ENCODE data around the gene ANTXR2.
"Not testable (repeated sequence)": the region's sequence is repeated elsewhere in the genome, so short reads cannot be mapped to it uniquely, and the experiment has no call there.

Gene ANTXR2

DNA sequence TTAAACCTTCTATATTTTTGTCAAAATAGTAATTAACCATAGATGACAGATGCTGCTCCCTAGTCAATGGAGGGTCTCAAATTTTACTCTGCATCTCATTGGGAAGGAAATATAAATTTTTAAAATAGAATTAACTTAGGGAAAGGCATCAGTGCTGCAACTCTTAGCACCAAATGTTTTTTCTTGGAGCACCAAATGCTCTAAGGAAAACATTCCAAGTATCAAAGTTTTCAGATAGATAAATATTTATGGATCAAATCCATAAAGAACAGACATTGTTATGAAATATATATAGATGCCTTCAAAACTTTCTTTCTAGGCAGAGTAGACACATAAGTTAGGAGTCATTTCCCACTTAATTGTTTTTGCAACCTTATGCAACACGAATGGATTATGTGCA, 168.7 kb downstream of the ANTXR2 start:
- no peak for DNase-seq

DNA sequence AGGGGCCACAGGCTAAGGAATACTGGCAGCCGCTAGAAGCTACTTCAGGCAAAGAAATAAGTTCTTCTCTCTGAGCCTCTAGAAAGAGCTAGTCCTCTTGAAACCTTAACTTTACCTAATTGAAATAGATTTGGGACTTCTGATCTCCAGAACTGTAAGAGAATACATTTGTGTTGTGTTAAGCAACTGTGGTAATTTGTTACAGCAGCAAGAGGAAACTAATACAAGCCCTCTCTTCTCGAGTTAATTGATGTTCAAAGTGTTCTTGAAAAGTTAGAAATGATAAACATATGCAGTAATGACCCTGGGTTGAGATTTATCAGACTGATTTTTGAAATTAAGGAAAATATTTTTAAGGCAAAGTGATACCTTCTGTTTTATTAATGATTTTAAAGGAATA, 172.8 kb downstream of the ANTXR2 start:
- DNase-seq, result no peak

DNA sequence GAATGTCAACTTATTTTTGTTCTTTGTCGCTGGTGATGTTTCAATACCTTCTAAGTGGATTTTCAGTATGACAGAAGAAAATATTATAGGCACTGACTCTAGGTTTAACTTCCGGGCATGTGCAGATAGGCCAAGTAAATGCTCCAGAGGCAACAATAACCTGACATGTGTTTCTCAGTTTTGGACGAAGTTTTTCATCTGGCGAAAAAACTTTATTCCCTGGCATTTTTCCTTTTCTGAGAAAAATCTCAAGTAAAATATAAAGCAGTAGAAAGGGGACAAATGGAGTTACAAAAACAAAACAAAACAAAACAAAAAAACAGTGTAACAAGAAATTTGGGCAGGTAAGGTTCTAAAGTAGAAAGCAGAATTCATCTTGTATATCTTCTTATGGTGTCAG, 173.5 kb downstream of the ANTXR2 start:
- no peak for DNase-seq

DNA sequence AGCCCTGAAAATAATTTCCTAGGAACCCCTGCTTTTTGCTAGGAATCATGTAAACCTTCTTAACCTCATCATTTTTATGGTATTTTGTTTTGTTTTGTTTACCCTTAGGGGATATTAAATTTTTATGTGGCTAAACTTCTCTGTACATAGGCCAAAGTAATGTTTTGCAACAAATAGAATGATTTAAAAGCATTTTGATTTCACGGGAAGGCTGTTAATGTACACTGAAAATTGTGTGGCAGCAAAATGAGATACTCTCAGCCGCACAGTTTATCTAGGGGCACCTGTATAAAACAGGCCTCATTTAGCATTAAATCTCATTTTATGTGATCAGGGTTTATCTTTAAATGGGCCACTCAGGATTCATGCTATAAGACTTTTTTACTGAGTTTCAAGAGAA, 175.0 kb downstream of the ANTXR2 start:
- no peak for DNase-seq

DNA sequence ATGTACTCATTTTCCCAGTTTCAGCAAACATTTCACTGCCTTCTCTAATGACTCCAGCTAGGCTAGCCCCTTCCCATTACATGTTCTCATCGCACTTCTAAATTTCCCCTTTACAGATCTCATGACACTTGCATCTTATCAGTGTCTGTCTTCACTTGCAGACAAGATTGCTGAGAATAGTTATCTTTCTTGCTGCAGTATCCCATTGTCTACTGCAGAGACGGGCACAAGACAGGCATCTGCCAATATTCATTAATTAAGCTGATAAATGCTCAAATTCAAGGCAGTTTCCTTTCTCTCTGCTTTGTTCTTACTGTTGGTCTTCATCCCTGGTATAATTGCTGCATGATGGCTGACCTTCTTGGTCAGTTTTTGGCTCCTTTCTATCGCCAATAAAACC, 175.9 kb downstream of the ANTXR2 start:
- no peak for DNase-seq

DNA sequence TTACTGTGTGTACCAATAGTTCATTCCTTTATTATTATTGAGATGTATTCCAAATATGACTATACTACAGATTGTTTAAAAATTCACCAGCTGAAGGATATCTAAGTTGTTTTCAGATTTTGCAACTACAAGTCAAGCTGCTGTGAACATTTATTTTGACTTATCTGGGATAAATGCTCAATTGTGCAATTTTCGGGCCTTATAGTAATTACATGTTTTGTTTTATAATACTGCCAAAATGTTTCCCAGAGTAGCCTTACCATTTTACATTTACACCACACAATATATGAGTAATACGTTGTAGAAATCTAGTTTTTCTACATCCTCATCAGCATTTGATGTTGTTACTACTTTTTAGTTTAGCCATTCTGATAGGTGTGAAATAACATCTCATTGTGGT, 179.6 kb downstream of the ANTXR2 start:
- DNase-seq, result no peak

DNA sequence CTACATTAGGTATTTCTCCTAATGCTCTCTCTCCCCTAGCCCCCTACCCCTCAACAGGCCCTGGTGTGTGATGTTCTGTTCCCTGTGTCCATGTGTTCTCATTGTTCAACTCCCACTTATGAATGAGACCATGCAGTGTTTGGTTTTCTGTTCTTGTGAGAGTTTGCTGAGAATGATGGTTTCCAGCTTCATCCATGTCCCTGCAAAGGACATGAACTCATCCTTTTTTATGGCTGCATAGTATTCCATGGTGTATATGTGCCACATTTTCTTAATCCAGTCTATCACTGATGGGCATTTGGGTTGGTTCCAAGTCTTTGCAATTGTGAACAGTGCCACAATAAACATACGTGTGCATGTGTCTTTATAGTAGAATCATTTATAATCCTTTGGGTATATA, 184.0 kb downstream of the ANTXR2 start:
- not testable (repeated sequence) for DNase-seq

DNA sequence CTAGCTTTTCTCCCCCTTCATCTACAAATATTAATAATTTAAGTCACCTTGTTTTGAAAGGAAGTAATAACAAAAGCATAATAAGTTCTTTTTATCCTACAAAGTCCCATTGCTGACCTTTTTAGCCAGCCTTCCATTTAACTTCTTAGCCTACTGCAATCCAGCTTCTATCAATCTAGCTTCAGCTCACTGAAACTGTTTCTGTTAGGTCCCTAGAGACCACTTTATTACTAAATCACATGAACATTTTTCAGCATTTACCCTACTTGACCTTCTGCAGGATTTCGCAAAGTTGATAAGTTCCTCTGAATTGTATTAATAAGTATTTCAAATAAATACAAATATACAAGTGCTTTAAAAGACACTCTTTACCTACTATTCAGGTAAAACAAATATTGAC, 186.5 kb downstream of the ANTXR2 start:
- no peak for DNase-seq

DNA sequence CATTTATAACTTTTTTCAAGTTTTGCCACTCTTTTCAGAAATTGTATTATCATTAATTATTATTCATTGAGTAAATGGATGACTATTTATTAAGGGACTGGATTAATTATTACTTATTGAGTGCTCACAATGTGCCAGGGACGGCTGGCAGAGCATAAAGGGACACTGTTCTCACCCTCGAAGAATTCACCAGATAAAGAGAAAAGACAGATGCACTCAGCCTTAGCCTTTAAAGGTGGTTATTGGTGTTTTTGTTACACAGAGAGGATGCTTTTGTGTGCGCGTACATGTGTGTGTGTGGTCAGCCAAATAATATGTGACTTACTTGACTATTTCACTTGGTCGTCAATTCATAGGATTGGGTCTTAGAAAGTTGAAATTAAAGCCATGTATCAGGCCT, 187.0 kb downstream of the ANTXR2 start:
- no peak for DNase-seq

DNA sequence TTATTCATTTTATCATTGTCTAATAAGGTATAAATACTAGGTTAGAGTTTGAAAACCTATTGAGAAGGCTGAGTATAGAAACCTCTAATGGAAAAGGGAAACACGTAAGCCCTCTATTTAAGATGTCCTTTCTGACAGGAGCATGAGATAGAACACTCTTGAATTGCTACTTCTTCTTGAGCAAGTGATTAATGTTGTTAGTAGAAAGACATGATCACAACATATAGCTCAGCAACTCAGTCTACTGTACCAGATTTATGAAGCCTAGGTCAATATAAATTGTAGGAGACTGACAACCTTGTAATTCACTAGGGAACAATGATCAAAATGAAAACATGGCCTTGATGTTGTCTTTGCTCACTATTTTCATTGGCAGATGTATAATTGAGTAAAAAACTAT, 189.7 kb downstream of the ANTXR2 start:
- no peak for DNase-seq

DNA sequence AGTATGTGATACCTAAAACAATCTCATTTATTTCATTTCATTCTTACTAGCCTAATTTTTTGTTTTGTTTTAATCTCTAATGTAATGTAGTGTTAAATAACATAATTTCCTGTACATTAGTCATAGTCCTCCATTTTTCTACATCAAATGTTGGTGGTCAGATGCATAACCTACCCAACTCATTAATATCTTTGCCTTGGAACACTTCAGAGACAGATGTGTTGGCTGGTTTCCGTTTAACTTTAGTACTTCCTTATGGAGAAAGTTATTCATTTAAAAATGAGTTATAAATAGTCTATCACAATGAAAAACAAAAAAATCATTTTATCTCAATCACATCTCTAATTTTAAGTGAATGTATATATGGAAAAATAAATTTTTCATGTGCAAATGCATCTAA, 190.2 kb downstream of the ANTXR2 start:
- no peak for DNase-seq

DNA sequence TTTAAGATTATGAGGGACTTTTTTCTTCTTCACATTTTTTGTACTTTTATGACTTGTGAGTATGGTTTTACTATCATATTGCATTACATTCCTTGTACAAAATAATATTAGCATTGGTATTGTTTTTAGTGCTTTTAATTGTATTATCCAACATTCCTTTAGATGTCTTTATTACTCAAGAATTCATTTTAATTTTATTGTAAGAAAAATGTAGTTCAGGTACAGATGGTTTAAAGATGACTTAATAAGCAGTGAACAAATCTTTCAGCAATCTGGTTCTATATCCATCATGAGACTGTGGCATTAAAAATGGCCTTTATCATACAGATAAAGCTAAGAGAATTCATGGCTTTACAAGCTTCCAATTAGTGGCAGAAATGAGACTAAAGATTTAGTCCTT, 191.6 kb downstream of the ANTXR2 start:
- DNase-seq, result no peak

DNA sequence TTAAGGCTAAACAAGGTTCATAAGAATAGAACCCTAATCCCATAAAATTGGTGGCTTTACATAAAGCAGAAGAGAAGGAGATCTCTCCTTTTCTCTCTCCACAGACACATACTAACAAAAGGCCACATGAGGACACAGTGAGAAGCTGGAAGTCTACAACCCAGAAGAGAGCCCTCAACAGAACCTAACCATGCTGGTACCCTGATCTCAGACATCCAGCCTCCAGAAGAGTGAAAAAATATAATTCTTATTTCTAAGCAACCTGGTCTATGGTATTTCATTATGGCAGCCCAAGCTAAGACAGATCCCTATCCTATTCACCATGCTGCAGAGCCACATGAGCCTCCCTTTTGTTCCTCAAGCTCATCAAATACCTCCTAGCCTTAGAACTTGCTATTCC, 195.5 kb downstream of the ANTXR2 start:
- DNase-seq, result no peak

DNA sequence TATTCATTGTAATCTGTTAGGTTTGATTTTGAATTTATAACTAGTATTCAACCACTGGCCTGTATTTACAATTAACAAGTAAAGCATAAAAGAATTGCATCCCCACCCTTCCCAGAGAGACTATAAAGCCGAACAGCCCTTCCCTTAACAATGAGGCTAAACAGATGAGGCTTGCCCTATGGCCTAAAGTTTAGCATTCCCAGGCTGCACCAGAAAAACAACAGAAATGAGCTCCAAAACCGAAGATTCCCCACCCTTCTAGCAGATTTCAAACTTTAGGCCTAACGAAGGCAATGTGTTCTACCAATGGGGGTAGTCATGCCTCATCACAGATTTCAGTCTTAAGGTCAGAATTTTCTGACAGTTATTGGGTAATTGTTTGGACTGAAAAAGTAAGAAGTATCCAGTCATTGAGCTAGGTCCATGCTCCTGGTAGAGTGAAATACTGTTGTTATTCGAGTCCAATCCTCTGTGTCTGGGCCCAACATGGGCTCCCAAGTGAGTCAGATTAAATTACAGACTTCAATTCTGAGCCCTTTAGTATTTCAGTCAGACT, 197.6 kb downstream of the ANTXR2 start:
- no peak for DNase-seq

DNA sequence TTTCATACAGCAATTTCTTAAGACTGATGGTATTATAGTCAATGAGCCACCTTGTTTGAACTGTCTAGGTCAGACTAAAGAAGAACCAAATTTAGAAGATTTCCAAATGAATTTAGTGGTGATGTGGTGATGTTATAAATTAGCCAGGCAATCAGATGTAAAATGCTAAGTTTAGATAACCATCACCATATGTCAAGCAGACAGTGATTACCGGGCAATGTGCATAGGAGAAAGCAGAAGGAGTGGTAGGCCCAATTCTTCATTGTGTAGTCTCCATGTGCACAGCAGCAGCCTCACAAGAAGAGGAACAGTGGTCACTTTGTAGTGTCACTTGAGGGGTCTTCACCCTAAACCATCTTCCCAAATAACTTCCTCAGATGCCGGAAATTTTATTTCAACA, 198.8 kb downstream of the ANTXR2 start:
- no peak for DNase-seq

DNA sequence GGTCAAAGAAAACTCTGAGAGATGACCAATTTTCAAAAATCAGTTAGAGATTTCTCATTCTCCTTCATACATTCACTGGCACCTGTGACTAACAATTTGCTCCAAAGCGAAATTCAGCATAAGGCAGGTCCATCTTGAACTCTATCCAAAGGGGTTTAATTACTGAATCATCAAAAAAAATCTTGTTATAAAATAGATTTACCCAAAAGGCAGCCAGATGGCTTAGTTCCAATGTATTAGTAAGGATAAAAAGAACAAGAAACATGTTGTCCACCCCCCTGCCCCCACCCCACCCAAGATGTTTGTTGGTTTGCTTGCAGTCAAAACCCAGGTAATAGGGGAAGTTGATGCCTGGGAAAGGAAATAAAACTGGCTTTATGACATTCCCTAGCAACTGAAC, 200.3 kb downstream of the ANTXR2 start:
- DNase-seq, result no peak

DNA sequence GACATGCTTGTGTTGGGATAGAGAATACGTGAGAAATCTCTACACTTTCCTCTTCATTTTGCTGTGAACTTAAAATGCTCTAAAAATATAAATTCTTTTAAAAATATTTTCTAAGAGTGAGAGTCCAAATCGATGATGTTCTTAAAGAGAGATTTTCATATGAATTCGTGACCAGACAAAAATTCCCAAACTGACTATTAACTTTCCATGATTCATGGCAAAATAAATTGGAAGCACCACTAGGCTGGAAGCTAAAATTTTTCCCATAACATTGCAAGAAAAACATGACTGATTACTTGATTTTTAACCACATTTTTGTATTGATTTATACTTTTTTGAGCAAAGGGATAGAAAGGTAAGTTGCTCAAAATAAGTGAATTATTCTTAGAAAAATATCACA, 201.1 kb downstream of the ANTXR2 start:
- no peak for DNase-seq

DNA sequence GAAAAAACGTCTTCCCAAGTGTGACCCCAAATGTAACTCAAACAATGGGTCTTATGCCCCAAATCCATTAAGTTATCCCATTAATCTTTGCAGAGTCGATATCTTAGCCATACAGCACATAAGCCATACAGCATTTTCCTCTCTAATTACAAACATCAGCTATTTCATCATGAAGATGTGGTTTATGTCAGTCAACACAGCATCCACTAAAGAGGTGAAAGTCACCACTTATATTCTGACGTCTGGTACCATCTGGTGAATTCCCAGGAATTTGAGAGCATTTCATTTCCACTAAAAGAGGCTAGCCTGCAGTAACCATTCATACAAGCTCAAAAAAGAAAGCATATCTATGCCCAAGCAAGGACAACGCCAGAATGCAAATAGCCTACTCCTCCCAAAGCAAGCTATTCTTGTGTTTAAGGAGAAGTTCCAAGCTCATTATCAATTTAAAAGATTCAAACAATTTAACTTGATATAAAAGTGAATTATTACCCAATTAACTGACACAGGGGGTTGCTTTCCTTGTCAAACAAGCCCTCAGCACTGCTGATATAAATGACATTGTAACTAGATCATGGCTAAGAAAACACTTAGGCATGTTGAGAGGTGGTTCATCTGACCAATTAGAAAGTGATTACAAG, 203.3 kb downstream of the ANTXR2 start:
- DNase-seq, result no peak

DNA sequence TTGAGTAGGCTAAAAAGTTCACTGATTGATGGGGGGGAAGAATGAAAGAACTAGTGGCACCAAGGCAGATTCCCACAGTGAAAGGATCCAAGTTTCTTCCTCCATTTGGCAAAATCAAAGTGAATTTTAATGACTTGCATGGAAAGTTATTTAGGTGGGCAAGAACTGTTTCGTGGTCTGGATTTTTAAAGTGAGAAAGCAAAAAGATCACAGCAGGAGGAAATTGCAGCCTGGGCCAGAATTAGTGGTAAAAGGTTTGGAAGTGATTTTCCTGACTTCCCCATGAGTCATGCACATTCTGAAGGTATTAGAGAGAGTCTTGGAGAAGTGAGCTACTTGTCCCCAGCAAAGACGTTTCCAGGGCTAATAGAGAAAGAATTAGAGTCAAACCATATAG, 207.8 kb downstream of the ANTXR2 start:
- DNase-seq, result no peak

DNA sequence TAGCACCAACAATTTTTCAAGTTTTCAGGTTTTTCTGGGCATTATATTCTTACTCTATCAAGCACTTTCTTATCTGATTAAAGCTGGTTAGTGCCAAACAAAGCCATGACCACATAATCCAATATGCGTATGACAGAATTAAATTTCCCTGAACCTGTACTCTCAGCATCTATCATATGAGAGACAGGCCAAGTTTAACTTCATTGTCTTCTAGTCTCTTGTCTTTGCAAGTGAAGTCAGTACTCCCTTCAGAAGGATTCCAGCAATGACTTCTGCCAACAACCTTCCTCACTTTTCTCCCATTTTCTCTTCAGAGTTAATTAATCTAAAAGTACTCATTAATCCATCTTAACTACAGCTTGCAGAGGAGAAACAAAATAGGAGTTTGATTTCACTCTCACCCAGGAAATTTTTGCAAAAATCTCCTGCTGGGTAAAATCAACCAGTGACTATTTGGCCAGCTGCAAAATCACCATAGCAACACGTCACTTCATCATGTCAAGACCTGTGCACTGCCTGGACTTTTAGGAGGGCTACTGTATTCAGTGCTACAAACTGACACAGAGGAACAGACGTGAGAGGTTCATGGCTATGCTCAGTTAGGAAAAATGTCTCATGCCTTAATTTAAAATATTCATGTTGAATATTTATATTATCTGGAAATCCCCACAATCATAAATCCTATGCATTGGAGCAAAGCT, 208.4 kb downstream of the ANTXR2 start:
- no peak for DNase-seq

DNA sequence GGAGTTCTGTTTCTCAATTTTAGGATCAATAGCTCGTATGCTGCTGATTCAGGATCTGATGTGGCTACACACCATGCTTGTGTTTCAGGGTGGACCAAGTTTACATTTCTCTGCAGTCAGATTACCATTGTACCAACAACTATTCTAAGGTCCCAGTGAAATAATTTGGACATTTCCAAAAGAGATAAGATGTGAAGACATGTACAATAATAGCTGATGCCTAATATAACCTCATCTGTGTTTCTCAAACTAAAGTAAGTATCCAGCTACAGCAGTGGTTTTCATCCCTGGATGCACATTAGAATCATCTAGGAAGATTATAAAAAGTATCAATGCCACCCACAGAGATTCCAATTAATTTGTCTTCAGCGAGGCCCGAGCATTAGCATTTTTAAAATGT, 209.7 kb downstream of the ANTXR2 start:
- DNase-seq, result no peak

DNA sequence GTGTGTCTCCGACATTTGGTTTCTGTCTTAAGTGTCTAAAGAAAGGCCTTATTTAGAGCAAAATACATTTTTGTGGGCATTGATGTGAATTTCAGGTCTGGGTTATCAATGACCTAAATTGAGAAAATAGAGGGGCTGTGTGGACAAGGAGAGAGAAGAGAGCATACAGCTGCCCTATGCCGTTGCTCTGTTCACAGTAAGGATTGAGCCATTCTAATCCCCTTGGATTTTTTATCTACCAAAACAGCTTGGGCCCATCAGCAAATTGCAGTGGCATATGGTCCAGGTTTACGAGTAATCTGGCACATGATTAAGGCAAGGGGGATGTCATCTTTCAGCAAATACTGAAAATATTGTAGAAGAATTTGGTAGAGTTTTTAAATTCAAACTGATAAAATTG, 210.2 kb downstream of the ANTXR2 start:
- no peak for DNase-seq

DNA sequence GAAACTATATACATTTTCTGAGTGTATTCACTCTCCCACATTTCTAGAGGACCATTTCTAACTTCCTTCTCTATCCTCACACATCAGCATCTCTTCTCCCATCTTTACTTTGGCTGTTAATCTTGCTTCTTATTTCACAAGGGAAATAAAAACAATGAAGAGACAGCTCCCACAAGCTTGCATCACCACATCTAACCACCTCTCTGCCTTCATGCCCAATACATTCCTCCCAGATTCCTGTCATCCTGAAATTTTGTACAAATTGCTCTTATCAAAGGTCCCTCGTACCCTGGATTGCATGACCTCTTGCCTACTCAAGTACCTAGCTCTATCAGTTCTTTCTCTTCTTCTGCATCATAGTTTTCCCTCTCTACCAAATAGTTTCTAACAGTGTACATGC, 215.2 kb downstream of the ANTXR2 start:
- DNase-seq, result no peak

DNA sequence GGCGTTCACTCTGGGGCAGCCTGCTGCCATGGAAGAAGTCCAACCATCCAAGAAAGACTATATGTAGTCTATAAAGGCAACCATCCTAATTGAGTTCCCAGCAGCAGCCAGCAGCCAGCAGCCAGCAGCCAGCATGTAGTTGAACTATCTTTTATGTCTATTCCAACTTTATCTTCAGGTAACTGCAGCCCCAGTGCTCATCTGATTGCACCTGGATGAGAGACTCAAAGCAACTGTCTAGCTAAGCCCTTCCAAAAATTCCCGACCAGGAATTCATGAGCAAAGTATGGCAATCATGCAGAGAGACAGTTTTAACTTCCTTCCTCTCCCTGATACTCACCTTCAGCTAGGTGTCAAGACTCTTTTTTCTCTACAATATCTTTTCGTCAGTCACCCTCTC, 216.8 kb downstream of the ANTXR2 start:
- DNase-seq, result no peak

All from activated CD4-positive, alpha-beta T cell treated with anti-CD3 and anti-CD28 coated beads, Interleukin-2, amount 50 U/mL, for 16 hours (primary cell).